Hematopoietic multipotent progenitor cell treated with erythropoietin and hydrocortisone succinate and interleukin-3 and kit ligand, for 6 days (in vitro differentiated cells): Measurements from ENCODE around the gene THBS1.

Experiments used
- DNase-seq: peaks from one replicate; pipeline ENCODE4 v3.0.0-alpha.2; 2015

Gene THBS1

DNA sequence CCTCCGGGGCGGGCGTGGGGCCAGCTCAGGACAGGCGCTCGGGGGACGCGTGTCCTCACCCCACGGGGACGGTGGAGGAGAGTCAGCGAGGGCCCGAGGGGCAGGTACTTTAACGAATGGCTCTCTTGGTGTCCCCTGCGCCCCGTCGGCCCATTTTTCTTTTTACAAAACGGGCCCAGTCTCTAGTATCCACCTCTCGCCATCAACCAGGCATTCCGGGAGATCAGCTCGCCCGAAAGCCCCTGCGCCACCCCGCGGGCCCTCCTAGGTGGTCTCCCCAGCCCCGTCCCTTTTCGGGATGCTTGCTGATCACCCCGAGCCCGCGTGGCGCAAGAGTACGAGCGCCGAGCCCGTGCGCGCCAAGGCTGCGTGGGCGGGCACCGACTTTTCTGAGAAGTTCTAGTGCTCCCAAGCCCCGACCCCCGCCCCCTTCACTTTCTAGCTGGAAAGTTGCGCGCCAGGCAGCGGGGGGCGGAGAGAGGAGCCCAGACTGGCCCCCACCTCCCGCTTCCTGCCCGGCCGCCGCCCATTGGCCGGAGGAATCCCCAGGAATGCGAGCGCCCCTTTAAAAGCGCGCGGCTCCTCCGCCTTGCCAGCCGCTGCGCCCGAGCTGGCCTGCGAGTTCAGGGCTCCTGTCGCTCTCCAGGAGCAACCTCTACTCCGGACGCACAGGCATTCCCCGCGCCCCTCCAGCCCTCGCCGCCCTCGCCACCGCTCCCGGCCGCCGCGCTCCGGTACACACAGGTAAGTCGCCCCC lies at the start of gene THBS1:
Gene THBS1, plus strand, starts transcription at position 595 of the 757 bp plus-strand sequence. CDS start 779 bp downstream, outside the sequence.
- peak; percentile 50 for DNase-seq

DNA sequence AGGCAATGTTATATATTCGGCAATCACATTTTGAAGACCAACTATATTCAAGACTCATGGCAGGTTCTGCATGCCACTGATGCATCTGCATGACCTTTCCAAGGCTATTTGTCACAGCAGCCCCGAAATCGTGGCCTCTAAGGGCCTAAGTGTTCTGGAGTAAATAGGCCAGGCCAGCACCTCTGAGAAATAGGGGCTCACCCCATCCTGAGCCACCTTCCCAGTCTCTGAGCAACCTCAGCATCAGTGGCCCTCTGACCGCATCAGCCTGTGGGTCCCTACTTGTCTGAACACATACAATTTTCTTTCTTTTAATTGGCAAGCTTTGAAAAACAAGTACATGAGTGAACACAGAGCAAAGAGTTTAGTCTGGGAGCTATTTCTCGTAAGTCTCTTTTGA lies 45.9 kb upstream of the THBS1 start:
- DNase-seq = no peak

- DNase-seq = no peak
Measured at GRCh38 chr15:39535466-39535865, 45.4 kb upstream of the THBS1 start.

DNA sequence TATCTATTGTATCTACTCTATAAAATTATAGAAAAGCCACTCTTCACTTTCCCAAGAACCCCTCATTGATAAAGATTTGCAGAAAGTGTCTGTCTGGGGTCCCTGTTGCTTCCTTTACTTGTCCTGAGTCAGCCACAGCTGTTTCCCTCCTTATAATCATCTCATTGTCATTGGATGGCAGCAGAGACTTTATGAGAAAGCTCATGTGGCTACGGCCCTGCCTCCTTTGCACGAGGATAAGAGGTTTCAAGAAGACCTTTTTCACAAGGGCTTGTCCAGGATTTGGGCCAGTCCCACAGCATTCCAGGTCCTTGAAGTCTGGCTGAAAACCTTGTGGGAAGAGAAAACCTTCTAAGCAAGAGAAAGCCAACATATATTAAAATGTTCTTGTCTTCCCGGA lies 41.9 kb upstream of the THBS1 start:
- no peak for DNase-seq

GRCh38 chr15:39539466-39539865 lies 41.4 kb upstream of the THBS1 start:
- no peak for DNase-seq

GRCh38 chr15:39539973-39540558 lies 40.8 kb upstream of the THBS1 start:
- no peak for DNase-seq

DNA sequence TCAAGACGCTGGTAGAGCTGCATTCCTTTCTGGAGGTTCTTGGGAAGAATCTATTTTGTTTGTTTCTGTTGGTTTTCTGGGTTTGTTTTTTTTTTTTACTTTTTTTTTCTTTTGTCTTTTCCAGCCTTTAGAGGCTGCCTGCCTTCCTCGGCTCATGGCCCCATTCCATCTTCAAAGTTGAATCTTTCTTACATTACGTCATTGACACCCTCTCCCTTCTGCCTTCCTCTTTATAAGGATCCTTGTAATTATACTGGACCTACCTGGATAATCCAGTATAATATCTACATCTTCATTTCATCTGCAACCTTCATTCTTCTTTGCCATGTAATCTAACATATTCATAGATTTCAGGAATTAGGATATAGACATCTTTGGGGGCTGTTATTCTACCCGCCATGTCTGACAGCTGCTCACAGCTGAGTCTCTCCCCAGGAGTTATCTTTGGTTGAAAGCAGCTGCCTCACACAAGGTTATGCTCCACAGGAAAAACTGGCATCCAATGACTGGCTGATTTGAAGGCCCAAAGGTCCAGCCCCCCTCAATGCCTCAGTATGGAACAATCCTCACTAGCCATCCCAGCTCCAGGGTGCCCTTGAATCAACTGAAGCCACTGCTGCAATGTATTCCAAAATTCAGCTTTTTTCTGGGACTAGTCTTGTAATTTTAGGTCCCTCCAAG lies 38.4 kb upstream of the THBS1 start:
- DNase-seq = no peak

GRCh38 chr15:39543651-39544050 lies 37.2 kb upstream of the THBS1 start:
- DNase-seq = peak; percentile 38

- DNase-seq = no peak
Measured at GRCh38 chr15:39546842-39547241, 34.0 kb upstream of the THBS1 start.

DNA sequence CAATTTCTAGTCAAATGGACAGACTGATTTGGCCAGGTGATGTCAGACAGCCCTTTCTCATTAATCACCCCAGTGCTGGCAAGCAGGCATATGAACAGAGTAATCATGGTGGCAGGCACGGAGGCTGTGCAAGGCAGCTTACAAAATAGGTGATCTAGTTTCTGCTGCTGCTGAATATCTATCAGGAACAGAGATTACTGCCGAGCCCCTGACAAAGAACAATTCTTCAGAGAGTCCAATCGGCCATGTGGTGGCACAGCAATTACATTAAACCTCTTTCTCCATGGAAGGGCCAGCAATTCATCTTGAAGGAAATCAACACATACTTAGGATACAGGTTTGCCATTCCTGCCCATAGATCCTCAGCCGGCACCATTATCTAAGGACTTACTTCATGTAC lies 32.3 kb upstream of the THBS1 start:
- DNase-seq = no peak

- peak; percentile 6 for DNase-seq
Measured at GRCh38 chr15:39549912-39550311, 31.0 kb upstream of the THBS1 start.

DNA sequence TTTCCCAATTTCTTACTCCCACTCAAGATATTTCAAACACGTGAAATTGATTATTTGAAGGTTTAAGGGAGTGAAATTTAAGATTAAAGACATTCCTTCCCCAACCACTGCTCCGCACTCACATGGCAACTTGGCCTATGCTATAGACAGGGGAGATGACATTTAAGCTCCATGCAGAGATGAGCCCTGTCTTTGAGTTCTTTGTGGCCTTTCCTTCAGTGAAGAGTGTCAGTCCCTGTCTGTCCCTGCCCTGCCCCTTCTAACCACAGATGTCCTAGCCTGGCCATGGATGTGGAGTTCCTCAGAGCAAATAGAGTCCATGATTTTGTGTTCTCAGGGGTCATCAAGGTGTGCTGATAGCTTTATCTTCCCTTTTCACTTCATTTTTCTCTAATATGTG lies 29.4 kb upstream of the THBS1 start:
- no peak for DNase-seq

GRCh38 chr15:39552556-39552955 lies 28.3 kb upstream of the THBS1 start:
- peak; percentile 49 for DNase-seq

- no peak for DNase-seq
Measured at GRCh38 chr15:39553947-39554693, 26.8 kb upstream of the THBS1 start.

DNA sequence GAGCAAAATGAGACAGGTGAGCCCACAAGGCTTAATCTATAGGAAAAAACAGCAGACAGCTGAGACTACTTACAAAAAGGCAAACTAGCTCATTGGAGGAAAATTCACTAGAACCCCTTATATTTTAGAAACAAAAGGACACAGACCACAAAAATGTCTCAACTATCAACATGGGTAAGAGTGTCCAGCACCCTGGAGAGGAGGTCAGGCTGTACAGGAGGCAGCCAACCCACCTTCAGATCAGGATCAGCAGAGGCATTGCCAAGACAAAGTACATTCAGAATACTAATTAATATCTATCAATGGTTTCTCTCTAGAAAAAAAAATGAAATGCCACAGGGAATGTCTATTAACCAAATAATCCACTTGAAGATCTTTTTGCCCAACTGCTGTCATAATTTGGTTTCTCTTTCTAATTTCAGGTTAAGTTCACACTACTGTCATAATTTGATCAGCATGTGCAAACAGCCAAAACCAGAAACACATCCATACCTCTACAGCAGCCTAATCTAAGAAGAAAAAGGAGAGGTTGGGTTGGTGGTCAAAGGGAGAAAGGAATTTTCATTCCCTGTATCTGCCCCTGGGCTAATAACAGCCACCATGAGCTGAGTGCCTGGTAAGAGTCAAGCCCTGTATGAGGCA lies 26.0 kb upstream of the THBS1 start:
- DNase-seq = no peak

DNA sequence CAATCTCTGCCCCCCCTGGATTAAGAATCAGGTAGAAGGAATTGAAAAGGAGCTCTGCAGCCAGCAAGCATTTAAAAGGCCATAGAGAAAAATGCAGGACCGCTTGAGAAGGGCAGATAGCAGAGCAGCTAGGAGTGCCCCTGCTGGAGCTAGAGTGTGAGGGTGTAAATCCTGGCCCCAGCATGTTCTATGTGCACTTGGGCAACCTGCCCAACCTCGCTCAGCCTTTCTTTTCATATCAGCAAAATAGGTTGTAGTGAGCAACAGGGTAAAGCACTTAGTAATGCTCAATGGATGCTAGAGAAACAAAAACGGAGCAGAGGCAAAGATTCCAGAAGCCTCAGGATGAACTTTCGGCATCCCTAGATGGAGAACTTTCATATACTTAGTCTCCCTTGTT lies 25.0 kb upstream of the THBS1 start:
- no peak for DNase-seq

DNA sequence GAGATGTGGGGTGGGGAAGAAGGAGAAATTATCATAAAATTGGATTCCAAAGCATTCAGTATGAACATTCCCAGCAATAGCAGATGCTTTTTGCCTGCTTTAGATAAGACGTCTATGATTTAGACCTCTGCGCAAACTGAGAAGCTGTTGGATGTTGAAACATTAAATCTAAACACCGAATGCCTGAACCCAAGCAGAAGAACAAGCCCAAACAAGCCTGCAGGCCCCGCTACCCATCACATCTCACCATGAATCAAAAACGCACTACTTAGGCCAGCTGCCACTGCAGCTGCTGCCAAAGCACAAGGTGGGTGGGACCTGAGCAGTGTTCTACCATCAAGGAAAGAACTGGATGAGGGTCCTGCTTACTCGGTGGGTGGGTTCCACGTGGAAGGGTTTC lies 24.4 kb upstream of the THBS1 start:
- DNase-seq = no peak

GRCh38 chr15:39558421-39558820 lies 22.5 kb upstream of the THBS1 start:
- DNase-seq = no peak

DNA sequence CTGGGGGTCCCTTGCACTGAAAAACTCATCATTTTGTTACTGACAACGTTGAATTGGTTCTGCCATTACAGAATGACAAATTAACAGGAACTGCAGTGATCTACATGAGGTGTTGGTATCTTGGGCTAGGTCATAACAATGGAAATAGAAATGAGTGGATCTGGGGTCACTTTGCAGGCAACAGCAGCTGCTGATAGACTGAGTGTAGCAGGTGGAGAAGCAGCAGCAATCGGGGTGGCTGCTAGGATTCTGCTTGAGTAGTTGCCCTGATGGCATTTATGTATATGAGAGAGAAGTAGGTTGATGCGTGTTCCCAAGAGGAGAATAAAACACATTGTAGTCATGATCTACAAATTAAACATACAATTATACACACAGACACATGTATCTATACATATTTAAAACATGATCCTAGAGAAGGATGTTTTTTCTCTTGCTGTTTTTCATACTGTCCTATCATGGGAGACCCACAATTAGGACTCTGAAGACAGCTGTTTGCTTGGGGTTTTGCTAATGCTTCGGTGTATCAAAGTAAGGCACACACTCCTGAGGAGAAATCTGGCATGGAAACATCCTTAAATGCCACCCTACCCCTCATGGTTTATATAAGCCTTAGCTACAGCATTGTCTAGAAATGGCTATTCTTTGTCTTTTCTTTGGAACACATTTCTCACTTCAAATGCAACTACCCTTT lies 15.8 kb upstream of the THBS1 start:
- no peak for DNase-seq

GRCh38 chr15:39565851-39566250 lies 15.0 kb upstream of the THBS1 start:
- DNase-seq = no peak

- DNase-seq = no peak
Measured at GRCh38 chr15:39573287-39573686, 7.6 kb upstream of the THBS1 start.

DNA sequence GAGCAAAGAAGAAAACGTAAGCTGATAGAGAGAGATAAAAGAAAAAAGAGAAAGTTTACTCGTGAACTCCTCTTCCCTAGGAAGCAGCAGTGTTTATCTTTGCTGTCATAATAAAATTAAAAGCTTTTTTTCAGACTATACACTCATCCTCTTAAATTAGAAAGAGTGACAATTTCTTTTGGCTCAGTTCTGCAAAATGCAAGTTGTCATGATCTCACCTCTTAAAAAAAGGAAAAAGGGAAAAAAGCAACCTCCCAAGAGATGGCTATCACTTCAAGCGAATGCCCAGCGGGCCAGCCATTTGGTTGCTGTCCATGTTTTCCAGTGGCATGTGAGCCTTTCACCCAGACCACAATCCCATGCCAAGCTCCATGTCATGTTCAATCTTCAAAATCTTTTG lies 7.0 kb upstream of the THBS1 start:
- no peak for DNase-seq
